Smooth muscle cell of trachea (primary cell): ENCODE measurements around the gene EDAR. TPM values are rescaled to one million over a fixed set of nuclear protein-coding genes. Genes with fewer than 3 reads are reported as not detected.

ENCODE experiments used
- total RNA-seq: library from RNA; depleted of rRNA; stranded (reverse); fragments of >200 nt; gene quantifications from 2 replicates; pipeline ENCODE4 v1.2.1, GENCODE V29; 2014

Gene EDAR
- total RNA-seq, result not detected in 2 replicates

GRCh38 chr2:108988796-108989713 is at the start of gene EDAR:
Gene EDAR (minus strand): TSS chr2:108989220. CDS start chr2:108931014, 58,206 bp downstream.

Other genes with a start within 250 kb of the EDAR start
- gene CCDC138, start 202.4 kb downstream of the EDAR start, total RNA-seq, result 1.8 and 6.3 TPM in 2 replicates
- gene SH3RF3, start 140.0 kb upstream of the EDAR start, total RNA-seq, result 4.7 and 8.4 TPM in 2 replicates